ENCODE results near the gene NUP214. TPM values are rescaled to one million over a fixed set of nuclear protein-coding genes. Genes with fewer than 3 reads are reported as not detected.
"Not testable (repeated sequence)": the region's sequence is repeated elsewhere in the genome, so short reads cannot be mapped to it uniquely, and the experiment has no call there.

Gene NUP214
- total RNA-seq, 1 donor from 2014 or later = 70.2 TPM

- Histone ChIP-seq H3K27me3 (no peaks in the 10 kb centered on the region), H3K9me3 (no peaks in the 10 kb centered on the region), H3K4me3 (no peak overlapping the region), H3K27ac (peak overlapping the region; percentile 36), H3K36me3 (no peaks in the 10 kb centered on the region), H3K4me1 (peaks cover 13% of the 10 kb centered on the region)
- TF ChIP-seq CTCF (IDR thresholded peaks at IDR 0.05) (no peak), POLR2AphosphoS5 (IDR thresholded peaks at IDR 0.05; ENCODE audit: insufficient read depth in 1 of 2, low read depth in 1 of 2) (no peak), POLR2A (IDR thresholded peaks at IDR 0.05) (no peak)
- no peak for DNase-seq (ENCODE audit: extremely low spot score in 2 of 2)
- intact Hi-C loops (cut with DNase I) = no loop called here
Observed at GRCh38 chr9:131270171-131271015, 145.0 kb downstream of the NUP214 start.

GRCh38 chr9:131271016-131271273, 145.6 kb downstream of the NUP214 start:
- H3K27me3 ChIP-seq; DNase-seq (ENCODE audit: extremely low spot score in 2 of 2); H3K4me3 ChIP-seq; H3K36me3 ChIP-seq; H3K9me3 ChIP-seq; intact Hi-C loops (cut with DNase I): not testable (repeated sequence)
- H3K4me1 ChIP-seq = peaks cover 10% of the 10 kb centered on the region
- H3K27ac ChIP-seq = peak overlapping the region; percentile 25

- Histone ChIP-seq H3K36me3 (no peaks in the 10 kb centered on the region), H3K27ac (peak overlapping the region; percentile 25), H3K27me3 (no peaks in the 10 kb centered on the region), H3K4me1 (peaks cover 4% of the 10 kb centered on the region), H3K9me3 (no peaks in the 10 kb centered on the region), H3K4me3 (no peak overlapping the region)
- no peak for DNase-seq (ENCODE audit: extremely low spot score in 2 of 2)
- TF ChIP-seq POLR2AphosphoS5 (IDR thresholded peaks at IDR 0.05; ENCODE audit: insufficient read depth in 1 of 2, low read depth in 1 of 2) (no peak), POLR2A (IDR thresholded peaks at IDR 0.05) (no peak), CTCF (IDR thresholded peaks at IDR 0.05) (no peak)
- intact Hi-C loops (cut with DNase I) = no loop called here
Observed at GRCh38 chr9:131271506-131271931, 146.1 kb downstream of the NUP214 start.

- no peak overlapping the region for H3K27ac ChIP-seq
- no peaks in the 10 kb centered on the region for H3K4me1 ChIP-seq
- no peak for DNase-seq (ENCODE audit: extremely low spot score in 2 of 2)
- H3K36me3 ChIP-seq = no peaks in the 10 kb centered on the region
- H3K4me3 ChIP-seq = no peak overlapping the region
- no peaks in the 10 kb centered on the region for H3K9me3 ChIP-seq
- no peak for TF ChIP-seq CTCF (IDR thresholded peaks at IDR 0.05)
- TF ChIP-seq POLR2AphosphoS5 (IDR thresholded peaks at IDR 0.05; ENCODE audit: insufficient read depth in 1 of 2, low read depth in 1 of 2) = no peak
- no peak for TF ChIP-seq POLR2A (IDR thresholded peaks at IDR 0.05)
- H3K27me3 ChIP-seq = no peaks in the 10 kb centered on the region
- intact Hi-C loops (cut with DNase I) = no loop called here
Observed at GRCh38 chr9:131272212-131272611, 146.8 kb downstream of the NUP214 start.

- Histone ChIP-seq H3K4me1 (no peaks in the 10 kb centered on the region), H3K9me3 (no peaks in the 10 kb centered on the region), H3K4me3 (peak overlapping the region in 1 of 2 donors; percentile 64), H3K27me3 (no peaks in the 10 kb centered on the region), H3K27ac (peak overlapping the region; percentile 58), H3K36me3 (no peaks in the 10 kb centered on the region)
- TF ChIP-seq CTCF (IDR thresholded peaks at IDR 0.05) = no peak
- no peak for TF ChIP-seq POLR2A (IDR thresholded peaks at IDR 0.05)
- TF ChIP-seq POLR2AphosphoS5 (IDR thresholded peaks at IDR 0.05; ENCODE audit: insufficient read depth in 1 of 2, low read depth in 1 of 2) = no peak
- DNase-seq (ENCODE audit: extremely low spot score in 2 of 2) = no peak
- intact Hi-C loops (cut with DNase I) = no loop called here
Observed at GRCh38 chr9:131273146-131273855, 147.9 kb downstream of the NUP214 start.

Data from vagina (tissue), 2 donors.